Type B pancreatic cell (in vitro differentiated cells): Measurements from ENCODE around the gene BOD1. TPM values are rescaled to one million over a fixed set of nuclear protein-coding genes. Genes with fewer than 3 reads are reported as not detected.
A peak's percentile ranks its signal among the peaks of the same experiment; 100 is the strongest.

ENCODE experiments used
- DNase-seq: peaks from one replicate; pipeline ENCODE4 v3.0.0; 2021; ENCODE audit warnings: mixed read lengths; ENCODE audit not compliant: unreplicated experiment; ENCODE audit errors: extremely low spot score
- H3K27ac Mint-ChIP-seq: 2 replicates; pipeline ENCODE4 v1.8.0; 2021; ENCODE audit warnings: mild to moderate bottlenecking, mixed read lengths
- H3K27me3 Mint-ChIP-seq: 2 replicates; pipeline ENCODE4 v1.8.0; 2021; ENCODE audit warnings: mixed read lengths
- H3K36me3 Mint-ChIP-seq: 2 replicates; pipeline ENCODE4 v1.8.0; 2021; ENCODE audit warnings: mixed read lengths
- H3K4me1 Mint-ChIP-seq: one replicate; pipeline ENCODE4 v1.8.0; 2021; ENCODE audit warnings: mixed read lengths; ENCODE audit not compliant: unreplicated experiment
- H3K4me3 Mint-ChIP-seq: 2 replicates; pipeline ENCODE4 v1.8.0; 2021; ENCODE audit warnings: mild to moderate bottlenecking, mixed read lengths
- H3K9me3 Mint-ChIP-seq: 2 replicates; pipeline ENCODE4 v1.8.0; 2021; ENCODE audit warnings: mixed read lengths
- CTCF ChIP-seq: fragments of 200-600 bp; sonication (generic); conservative IDR thresholded peaks from 2 replicates; pipeline ENCODE4 v1.5.0; 2021; ENCODE audit warnings: antibody characterized with exemption, mild to moderate bottlenecking
- total RNA-seq: library from RNA; stranded (reverse); gene quantifications from 2 replicates; pipeline ENCODE4 v1.2.1, GENCODE V29; 2021; ENCODE audit warnings: low replicate concordance

BOD1 gene
- total RNA-seq, 1 donor from 2014 or later: 98.7 TPM

DNA sequence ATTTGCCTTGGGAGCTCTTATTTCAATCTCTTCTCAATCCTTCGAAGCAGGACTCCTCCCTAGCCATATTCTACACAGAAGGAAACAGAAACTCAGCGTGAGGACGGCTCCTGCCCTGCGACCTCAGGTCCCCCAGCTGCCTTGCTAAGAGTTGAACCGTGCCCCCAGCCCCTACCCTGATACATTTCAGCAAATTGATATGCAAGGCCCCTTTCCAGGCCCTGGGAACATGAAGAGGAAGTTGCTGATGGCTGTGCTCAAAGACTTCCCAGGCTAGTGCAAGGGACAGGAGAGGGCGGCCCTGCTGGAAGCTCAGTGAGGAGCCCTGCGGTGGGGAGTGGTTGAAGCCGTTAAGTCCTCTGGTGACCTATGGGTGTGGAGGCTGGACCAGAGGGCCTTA is 41.5 kb downstream of the BOD1 start:
- H3K36me3 Mint-ChIP-seq: peaks cover 3% of the 10 kb centered on the region
- no peak for TF ChIP-seq CTCF
- no peaks in the 10 kb centered on the region for H3K9me3 Mint-ChIP-seq
- H3K27ac Mint-ChIP-seq: no peak overlapping the region
- H3K4me1 Mint-ChIP-seq: peaks cover 17% of the 10 kb centered on the region
- H3K4me3 Mint-ChIP-seq: no peak overlapping the region
- peaks cover 14% of the 10 kb centered on the region for H3K27me3 Mint-ChIP-seq
- DNase-seq: no peak

GRCh38 chr5:173573126-173573960 is 43.1 kb downstream of the BOD1 start:
- no peak overlapping the region for H3K27ac Mint-ChIP-seq
- H3K9me3 Mint-ChIP-seq: no peaks in the 10 kb centered on the region
- peak; percentile 87 for DNase-seq
- no peaks in the 10 kb centered on the region for H3K36me3 Mint-ChIP-seq
- peak overlapping the region; percentile 7 for H3K4me3 Mint-ChIP-seq
- H3K27me3 Mint-ChIP-seq: peaks cover 14% of the 10 kb centered on the region
- peaks cover 17% of the 10 kb centered on the region for H3K4me1 Mint-ChIP-seq
- TF ChIP-seq CTCF: peak; percentile 97

- no peaks in the 10 kb centered on the region for H3K36me3 Mint-ChIP-seq
- H3K4me3 Mint-ChIP-seq: peak overlapping the region; percentile 7
- H3K4me1 Mint-ChIP-seq: peaks cover 17% of the 10 kb centered on the region
- no peak for DNase-seq
- peaks cover 14% of the 10 kb centered on the region for H3K27me3 Mint-ChIP-seq
- peaks cover 7% of the 10 kb centered on the region for H3K9me3 Mint-ChIP-seq
- TF ChIP-seq CTCF: no peak
- no peak overlapping the region for H3K27ac Mint-ChIP-seq
These were observed 43.9 kb downstream of the BOD1 start for GRCh38 chr5:173572431-173573125.

- DNase-seq: no peak
- peaks cover 11% of the 10 kb centered on the region for H3K27me3 Mint-ChIP-seq
- H3K36me3 Mint-ChIP-seq: no peaks in the 10 kb centered on the region
- TF ChIP-seq CTCF: no peak
- H3K9me3 Mint-ChIP-seq: peaks cover 8% of the 10 kb centered on the region
- peaks cover 17% of the 10 kb centered on the region for H3K4me1 Mint-ChIP-seq
- H3K27ac Mint-ChIP-seq: no peak overlapping the region
- H3K4me3 Mint-ChIP-seq: no peak overlapping the region
These were observed 45.9 kb downstream of the BOD1 start for GRCh38 chr5:173570321-173571090.

GRCh38 chr5:173568703-173569102 is 47.7 kb downstream of the BOD1 start:
- no peak for TF ChIP-seq CTCF
- peaks cover 8% of the 10 kb centered on the region for H3K9me3 Mint-ChIP-seq
- no peak overlapping the region for H3K4me3 Mint-ChIP-seq
- H3K36me3 Mint-ChIP-seq: no peaks in the 10 kb centered on the region
- no peak overlapping the region for H3K27ac Mint-ChIP-seq
- DNase-seq: no peak
- peaks cover 10% of the 10 kb centered on the region for H3K4me1 Mint-ChIP-seq
- peaks cover 11% of the 10 kb centered on the region for H3K27me3 Mint-ChIP-seq
